ENCODE results near the gene ASCL2.

Gene ASCL2

DNA sequence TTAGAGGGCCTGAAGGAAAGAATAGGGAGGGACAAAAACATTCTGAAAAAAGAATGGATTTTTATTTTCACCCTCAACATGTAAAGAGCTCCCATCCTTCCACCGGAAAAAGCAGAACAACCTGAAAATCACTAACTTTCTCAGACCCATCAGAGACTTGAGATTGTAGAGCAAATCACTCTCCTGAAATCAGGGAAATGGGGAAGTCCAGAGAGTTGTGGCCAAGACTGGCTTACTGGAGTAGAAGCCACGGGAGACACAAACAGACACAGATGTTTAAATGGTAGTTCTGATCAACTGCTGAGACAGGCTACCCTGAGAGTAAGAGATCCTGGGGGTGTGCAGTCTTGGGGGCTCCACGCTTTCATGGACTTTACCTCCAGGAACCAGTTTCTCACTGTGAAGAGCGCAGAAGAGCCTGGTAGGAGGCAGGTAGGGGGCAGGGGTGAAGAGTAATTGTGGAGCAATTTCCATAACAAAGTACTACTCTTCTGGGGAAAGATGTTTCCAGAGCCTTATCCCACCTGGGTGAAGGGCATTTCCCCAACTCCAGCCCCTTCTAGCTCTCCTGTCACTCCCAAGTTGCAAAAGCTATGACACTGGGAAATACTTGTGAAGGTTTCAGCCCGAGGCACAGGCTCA, 47.1 kb downstream of the ASCL2 start:
- no peak for DNase-seq

DNA sequence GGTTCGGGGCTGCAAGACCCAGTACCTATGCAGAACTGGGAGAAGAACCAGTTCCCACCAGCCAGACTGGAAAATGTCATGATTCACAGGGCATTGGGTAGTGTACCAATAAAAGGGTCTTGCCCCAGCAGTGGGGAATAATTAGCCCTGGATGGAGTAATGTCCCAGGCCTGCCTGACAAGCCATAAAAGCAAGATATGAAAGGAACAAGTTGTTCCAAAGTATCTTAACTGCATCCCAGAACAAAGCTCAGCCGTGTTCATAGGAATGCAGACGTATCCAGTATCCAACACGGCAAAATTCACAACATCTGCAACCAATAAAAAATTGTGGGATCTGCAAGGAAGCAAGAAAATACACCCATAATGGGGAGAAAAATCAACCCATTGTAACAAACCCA, 47.9 kb downstream of the ASCL2 start:
- no peak for DNase-seq

DNA sequence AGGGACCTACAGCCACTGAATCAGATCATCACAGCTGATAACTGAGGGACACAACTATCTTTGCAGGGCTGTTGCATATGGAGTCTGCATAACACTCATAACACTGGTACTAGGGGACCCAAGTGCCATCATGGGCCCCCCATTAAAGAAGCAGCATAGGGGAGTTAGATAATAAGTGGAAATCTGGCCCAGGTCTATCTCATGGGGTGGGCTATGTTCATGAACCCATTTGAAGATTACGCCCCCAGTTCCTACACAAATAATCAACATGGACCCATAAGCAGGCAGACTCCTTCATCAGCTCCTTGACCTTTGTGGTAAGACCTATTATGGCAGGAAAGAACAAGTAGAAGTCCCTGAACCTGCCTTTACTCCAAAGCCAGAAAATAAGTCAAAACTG, 48.8 kb downstream of the ASCL2 start:
- DNase-seq = no peak

DNA sequence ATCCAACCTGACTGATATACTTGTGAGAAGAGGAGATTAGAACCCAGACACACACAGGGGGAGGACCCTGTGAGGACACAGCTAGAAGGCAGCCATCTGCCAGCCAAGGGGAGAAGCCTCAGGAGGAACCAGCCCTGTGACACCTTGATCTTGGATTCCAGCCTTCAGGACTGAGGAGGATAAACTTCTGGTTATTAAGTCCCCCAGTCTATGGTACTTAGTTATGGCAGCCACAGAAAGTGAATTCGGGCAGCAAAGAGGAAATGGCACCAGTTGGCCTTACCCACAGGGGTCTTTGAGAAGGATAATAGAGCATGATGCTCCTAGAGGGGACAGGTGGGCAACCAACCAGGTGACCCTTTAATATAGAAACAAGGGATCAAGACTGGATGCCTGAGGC, 49.4 kb downstream of the ASCL2 start:
- DNase-seq = no peak

GRCh38 chr11:2220173-2220771, 50.1 kb downstream of the ASCL2 start:
- DNase-seq = no peak

DNA sequence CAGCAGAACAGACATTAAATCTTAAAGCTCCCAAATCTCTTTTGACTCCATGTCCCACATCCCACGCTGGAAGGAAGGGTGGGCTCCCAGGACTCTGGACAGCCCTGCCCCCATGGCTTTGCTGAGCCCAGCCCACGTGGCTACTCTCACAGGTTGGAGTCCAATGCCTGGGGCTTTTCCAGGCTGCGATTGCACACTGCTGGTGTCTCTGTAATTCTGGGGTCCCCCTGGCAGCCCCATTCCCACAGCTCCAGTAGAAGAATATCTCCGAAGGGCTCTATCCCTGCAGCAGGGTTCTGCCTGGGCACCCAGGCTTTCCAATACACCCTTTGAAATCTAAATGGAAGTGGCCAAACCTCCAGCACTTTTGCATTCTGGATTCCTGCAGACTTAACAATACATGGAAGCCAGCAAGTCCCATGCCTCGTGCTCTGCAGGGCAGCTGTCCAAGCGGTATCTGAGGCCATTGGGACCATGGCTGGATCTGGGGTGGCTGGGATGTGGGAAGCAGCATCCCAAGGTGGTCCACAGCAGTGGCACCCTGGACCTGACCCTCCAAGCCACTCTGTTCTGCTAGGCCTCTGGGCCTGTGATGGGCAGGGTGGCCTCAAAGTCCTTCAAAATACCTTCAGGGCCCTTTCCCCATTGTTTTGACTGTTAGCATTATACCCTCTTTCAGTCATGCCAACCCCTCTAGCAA, 50.9 kb downstream of the ASCL2 start:
- no peak for DNase-seq

All from activated CD4-positive, alpha-beta T cell treated with anti-CD3 and anti-CD28 coated beads for 4 hours (primary cell).